ENCODE results near the gene TMCO4.

DNA sequence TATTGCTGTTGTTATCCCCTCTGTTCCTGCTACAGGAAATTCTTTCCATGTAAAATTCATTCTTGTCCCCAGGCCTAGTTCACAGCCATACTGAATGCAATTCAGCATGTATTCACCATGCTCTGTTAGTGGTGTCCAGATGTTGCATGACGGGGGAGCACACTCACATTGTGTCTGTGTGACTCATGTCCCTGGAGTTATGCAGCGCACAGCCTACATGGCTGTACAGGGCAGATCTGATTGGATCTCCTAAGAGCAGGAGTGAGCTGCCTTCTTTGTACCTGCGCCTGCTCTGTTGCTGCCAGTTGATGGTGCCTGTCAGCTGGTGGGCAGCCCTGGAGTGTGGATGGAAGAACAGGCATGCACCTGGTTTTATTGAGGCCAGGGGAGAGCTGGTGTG is 117.5 kb downstream of the TMCO4 start:
- TF ChIP-seq, protein P1, sequence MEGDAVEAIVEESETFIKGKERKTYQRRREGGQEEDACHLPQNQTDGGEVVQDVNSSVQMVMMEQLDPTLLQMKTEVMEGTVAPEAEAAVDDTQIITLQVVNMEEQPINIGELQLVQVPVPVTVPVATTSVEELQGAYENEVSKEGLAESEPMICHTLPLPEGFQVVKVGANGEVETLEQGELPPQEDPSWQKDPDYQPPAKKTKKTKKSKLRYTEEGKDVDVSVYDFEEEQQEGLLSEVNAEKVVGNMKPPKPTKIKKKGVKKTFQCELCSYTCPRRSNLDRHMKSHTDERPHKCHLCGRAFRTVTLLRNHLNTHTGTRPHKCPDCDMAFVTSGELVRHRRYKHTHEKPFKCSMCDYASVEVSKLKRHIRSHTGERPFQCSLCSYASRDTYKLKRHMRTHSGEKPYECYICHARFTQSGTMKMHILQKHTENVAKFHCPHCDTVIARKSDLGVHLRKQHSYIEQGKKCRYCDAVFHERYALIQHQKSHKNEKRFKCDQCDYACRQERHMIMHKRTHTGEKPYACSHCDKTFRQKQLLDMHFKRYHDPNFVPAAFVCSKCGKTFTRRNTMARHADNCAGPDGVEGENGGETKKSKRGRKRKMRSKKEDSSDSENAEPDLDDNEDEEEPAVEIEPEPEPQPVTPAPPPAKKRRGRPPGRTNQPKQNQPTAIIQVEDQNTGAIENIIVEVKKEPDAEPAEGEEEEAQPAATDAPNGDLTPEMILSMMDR (IDR thresholded peaks at IDR 0.05; ENCODE audit: low read length) = no peak
- TF ChIP-seq EZH2 (IDR thresholded peaks at IDR 0.05; ENCODE audit: borderline replicate concordance, low read length) = no peak
